A549 (cell line): ENCODE measurements around the gene KIZ. TPM values are rescaled to one million over a fixed set of nuclear protein-coding genes. Genes with fewer than 3 reads are reported as not detected.

Experiments
- ATAC-seq, 2 experiments: fragments of 200-7000 bp in 1 of 2; fragments of >200 bp in 1 of 2; cut with Nextera tagmentation in 1 of 2; cut with Tn5 transposase in 1 of 2; 3 replicates each; pipeline versions ENCODE4 v1.8.0 to v1.9.1; 2018 to 2020; ENCODE audit warnings: mild to moderate bottlenecking in 1 of 2, moderate library complexity in 1 of 2
- CTCF ChIA-PET: fragments of 300-600 bp; sonication (Branson Sonifier 250); formaldehyde crosslinking; extraction: SDS; loops from one replicate; lab custom pipeline; 2021; ENCODE audit warnings: antibody characterized with exemption, inconsistent platforms; lab: Yijun Ruan, JAX
- POLR2A ChIA-PET: fragments of 350-600 bp; formaldehyde crosslinking; extraction: SDS; loops from one replicate; lab custom pipeline; 2021; ENCODE audit warnings: antibody characterized with exemption, inconsistent platforms; lab: Yijun Ruan, JAX
- DNase-seq, 2 experiments: peaks; one replicate each; pipeline versions ENCODE4 v3.0.0 to v3.0.0-alpha.2; 2011 to 2016; ENCODE audit warnings: low read depth in 1 of 2, low spot score in 1 of 2
- FAIRE-seq: peaks from 2 replicates; lab custom pipeline; 2011; peaks lifted over from hg19 to GRCh38; lab: Jason Lieb, UNC
- H3K27ac ChIP-seq, 2 experiments: fragments of >200 bp; sonication (Bioruptor Twin); formaldehyde crosslinking; 3 replicates each; pipeline ENCODE4 v1.5.1; 2016 to 2017
- H3K4me1 ChIP-seq: fragments of >200 bp; sonication (Bioruptor Twin); formaldehyde crosslinking; 3 replicates; pipeline ENCODE4 v1.6.1; 2016
- H3K4me2 ChIP-seq: fragments of >200 bp; sonication (Bioruptor Twin); formaldehyde crosslinking; 3 replicates; pipeline ENCODE4 v1.6.1; 2016
- H3K4me3 ChIP-seq: fragments of >200 bp; sonication (Bioruptor Twin); formaldehyde crosslinking; 3 replicates; pipeline ENCODE4 v1.5.1; 2016
- H3K9me3 ChIP-seq: fragments of >200 bp; sonication (Bioruptor Twin); formaldehyde crosslinking; 3 replicates; pipeline ENCODE4 v1.6.1; 2016
- BHLHE40 ChIP-seq: IDR thresholded peaks from 2 replicates; pipeline ENCODE4 v1.6.1; 2012; ENCODE audit warnings: low read depth, low read length, inconsistent platforms
- CBX2 ChIP-seq: fragments of 200-600 bp; sonication (generic); IDR thresholded peaks from 2 replicates; pipeline ENCODE4 v1.6.1; 2016; ENCODE audit warnings: low read depth, mild to moderate bottlenecking, borderline replicate concordance
- CHD2 ChIP-seq: fragments of 150-350 bp; IDR thresholded peaks from 2 replicates; pipeline ENCODE4 v1.6.1; 2014; ENCODE audit warnings: low read length; ENCODE audit not compliant: partially characterized antibody
- EHMT2 ChIP-seq: fragments of 200-600 bp; sonication (generic); IDR thresholded peaks from 2 replicates; pipeline ENCODE4 v1.6.1; 2016; ENCODE audit warnings: antibody characterized with exemption, low read depth, mild to moderate bottlenecking, moderate library complexity
- ELK1 ChIP-seq: fragments of 150-350 bp; IDR thresholded peaks from 2 replicates; pipeline ENCODE4 v1.6.1; 2014; ENCODE audit warnings: low read depth, mild to moderate bottlenecking, low read length
- FOXS1 ChIP-seq: fragments of 250-450 bp; sonication (Bioruptor Pico); IDR thresholded peaks from 2 replicates; pipeline ENCODE4 v1.5.0; 2020; ENCODE audit warnings: mild to moderate bottlenecking, moderate library complexity
- HDAC2 ChIP-seq: fragments of 200-600 bp; sonication (generic); IDR thresholded peaks from 2 replicates; pipeline ENCODE4 v1.6.1; 2016
- HMGXB4 ChIP-seq: fragments of 250-450 bp; sonication (Bioruptor Pico); IDR thresholded peaks from 2 replicates; pipeline ENCODE4 v1.5.0; 2021; ENCODE audit warnings: mild to moderate bottlenecking, moderate library complexity, borderline replicate concordance
- HOXA7 ChIP-seq: fragments of 250-450 bp; sonication (Bioruptor Pico); IDR thresholded peaks from 2 replicates; pipeline ENCODE4 v1.5.0; 2020; ENCODE audit warnings: mild to moderate bottlenecking, moderate library complexity
- JUN ChIP-seq, 2 experiments: fragments of >200 bp; sonication (Bioruptor Twin); formaldehyde crosslinking; IDR thresholded peaks; 2 replicates in 1 of 2; 3 replicates in 1 of 2; pipeline ENCODE4 v1.6.1; 2016 to 2017
- NR3C1 ChIP-seq: fragments of >200 bp; sonication (Bioruptor Twin); formaldehyde crosslinking; IDR thresholded peaks from 3 replicates; pipeline ENCODE4 v1.6.1; 2017
- POLR2A ChIP-seq: IDR thresholded peaks from 2 replicates; pipeline ENCODE4 v1.6.1; 2012; ENCODE audit warnings: mild to moderate bottlenecking, low read length
- RAD21 ChIP-seq, 2 experiments: fragments of >200 bp in 1 of 2; sonication (Bioruptor Twin) in 1 of 2; formaldehyde crosslinking in 1 of 2; IDR thresholded peaks in 1 of 2; conservative IDR thresholded peaks in 1 of 2; 2 replicates in 1 of 2; 3 replicates in 1 of 2; pipeline ENCODE4 v1.6.1; 2012 to 2018; ENCODE audit warnings: inconsistent platforms in 1 of 2
- ZNF302 ChIP-seq: fragments of 250-450 bp; sonication (Bioruptor Pico); IDR thresholded peaks from 2 replicates; pipeline ENCODE4 v1.9.0; 2021; ENCODE audit warnings: inconsistent platforms, mild to moderate bottlenecking, moderate library complexity
- WGBS: methylation state at CpG from one replicate; pipeline ENCODE4 v1.1.6; 2017; ENCODE audit errors: missing lambda C conversion rate; 5-methylcytosine and 5-hydroxymethylcytosine counted together
- polyA plus RNA-seq, 4 experiments: library from polyadenylated mRNA; depleted of rRNA in 3 of 4; stranded (reverse); fragments of >200 nt; fragmentation: RNase III in 1 of 4; extraction: RNeasy Plus Mini Kit Qiagen cat#74134 plus additional on column Dnase treatment in 1 of 4; gene quantifications; 2 replicates in 3 of 4; 3 replicates in 1 of 4; pipeline ENCODE4 v1.2.3, GENCODE V29; 2011 to 2017
- TF ChIP-seq, protein P1 (sequence below): fragments of >200 bp; sonication (Bioruptor Twin); formaldehyde crosslinking; IDR thresholded peaks from 3 replicates; pipeline ENCODE4 v1.6.1; 2016
- TF ChIP-seq, protein P2 (sequence below): fragments of >200 bp; sonication (Bioruptor Twin); formaldehyde crosslinking; IDR thresholded peaks from 2 replicates; pipeline ENCODE4 v1.6.1; 2016
- TF ChIP-seq, protein P3 (sequence below): fragments of 450-650 bp; IDR thresholded peaks from 2 replicates; pipeline ENCODE4 v1.6.1; 2014; ENCODE audit warnings: antibody characterized with exemption

KIZ gene
- polyA plus RNA-seq, 2 of the 4 experiments (the other 2 are of a cell fraction) = 6.3 to 19.1 TPM

DNA sequence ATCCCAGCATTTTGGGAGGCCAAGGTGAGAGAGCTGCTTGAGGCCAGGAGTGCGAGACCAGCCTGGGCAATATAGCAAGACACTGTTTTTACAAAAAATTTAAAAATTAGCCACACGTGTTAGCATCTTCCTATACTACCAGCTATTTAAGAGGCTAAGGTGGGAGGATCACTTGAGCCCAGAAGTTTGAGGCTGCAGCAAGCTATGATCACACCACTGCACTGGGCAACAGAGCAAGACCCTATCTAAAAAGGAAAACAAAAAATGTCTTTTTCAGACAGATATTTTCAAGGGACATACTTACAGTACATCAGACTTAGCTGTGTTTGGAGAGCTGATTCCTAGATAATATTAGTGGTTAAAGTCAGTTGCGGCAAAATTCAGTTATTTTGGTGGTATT lies 104.3 kb downstream of the KIZ start:
- DNase-seq = no peak
- H3K27ac ChIP-seq = no peak overlapping the region
- ChIA-PET CTCF (interaction anchor here (1.0 to 3.5 kb wide), 5 partner anchors 12 to 392 kb away, joined by 3 to 29 read pairs (median 3); no protein-coding TSS in a partner anchor), POLR2A (no interaction called here)
- H3K4me1 ChIP-seq = peaks cover 4% of the 10 kb centered on the region; the same call in 1 of the 3 replicates
- WGBS = 87% methylated on average over 3 of the region's 3 CpGs
- TF ChIP-seq, protein P1, sequence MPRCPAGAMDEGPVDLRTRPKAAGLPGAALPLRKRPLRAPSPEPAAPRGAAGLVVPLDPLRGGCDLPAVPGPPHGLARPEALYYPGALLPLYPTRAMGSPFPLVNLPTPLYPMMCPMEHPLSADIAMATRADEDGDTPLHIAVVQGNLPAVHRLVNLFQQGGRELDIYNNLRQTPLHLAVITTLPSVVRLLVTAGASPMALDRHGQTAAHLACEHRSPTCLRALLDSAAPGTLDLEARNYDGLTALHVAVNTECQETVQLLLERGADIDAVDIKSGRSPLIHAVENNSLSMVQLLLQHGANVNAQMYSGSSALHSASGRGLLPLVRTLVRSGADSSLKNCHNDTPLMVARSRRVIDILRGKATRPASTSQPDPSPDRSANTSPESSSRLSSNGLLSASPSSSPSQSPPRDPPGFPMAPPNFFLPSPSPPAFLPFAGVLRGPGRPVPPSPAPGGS = no peak
- TF ChIP-seq RAD21 (conservative IDR thresholded peaks at IDR 0.05 in 1 of 2, IDR thresholded peaks at IDR 0.05 in 1 of 2) (no peak), EHMT2 (no peak), ELK1 (no peak), HMGXB4 (no peak)
- TF ChIP-seq, protein P2, sequence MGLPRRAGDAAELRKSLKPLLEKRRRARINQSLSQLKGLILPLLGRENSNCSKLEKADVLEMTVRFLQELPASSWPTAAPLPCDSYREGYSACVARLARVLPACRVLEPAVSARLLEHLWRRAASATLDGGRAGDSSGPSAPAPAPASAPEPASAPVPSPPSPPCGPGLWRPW = no peak
- no peak overlapping the region for H3K4me2 ChIP-seq
- no peak overlapping the region for H3K4me3 ChIP-seq
- no peak for ATAC-seq
- no peak for FAIRE-seq
- H3K9me3 ChIP-seq = no peaks in the 10 kb centered on the region

- WGBS = 75% methylated on average over 4 of the region's 4 CpGs
- ChIA-PET POLR2A (no interaction called here), CTCF (interaction anchor here (1.2 to 3.5 kb wide), 4 partner anchors 13 to 393 kb away, joined by 3 to 29 read pairs (median 4); no protein-coding TSS in a partner anchor)
- no peak for FAIRE-seq
- no peak overlapping the region for H3K4me2 ChIP-seq
- no peak for DNase-seq
- ATAC-seq = no peak
- peaks cover 7% of the 10 kb centered on the region; the same call in 2 of the 3 replicates for H3K4me1 ChIP-seq
- TF ChIP-seq, protein P2 = no peak
- TF ChIP-seq CBX2 (no peak), NR3C1 (no peak), HOXA7 (CRISPR knock-in tag) (no peak), ZNF302 (CRISPR knock-in tag) (no peak), JUN (IDR thresholded peaks at IDR 0.05) (no peak), HDAC2 (no peak), CHD2 (no peak), POLR2A (no peak), BHLHE40 (no peak), FOXS1 (CRISPR knock-in tag) (no peak)
- TF ChIP-seq, protein P3, sequence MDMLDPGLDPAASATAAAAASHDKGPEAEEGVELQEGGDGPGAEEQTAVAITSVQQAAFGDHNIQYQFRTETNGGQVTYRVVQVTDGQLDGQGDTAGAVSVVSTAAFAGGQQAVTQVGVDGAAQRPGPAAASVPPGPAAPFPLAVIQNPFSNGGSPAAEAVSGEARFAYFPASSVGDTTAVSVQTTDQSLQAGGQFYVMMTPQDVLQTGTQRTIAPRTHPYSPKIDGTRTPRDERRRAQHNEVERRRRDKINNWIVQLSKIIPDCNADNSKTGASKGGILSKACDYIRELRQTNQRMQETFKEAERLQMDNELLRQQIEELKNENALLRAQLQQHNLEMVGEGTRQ = no peak
- H3K27ac ChIP-seq = no peak overlapping the region
- no peaks in the 10 kb centered on the region for H3K9me3 ChIP-seq
- no peak overlapping the region for H3K4me3 ChIP-seq
Observed at GRCh38 chr20:21230686-21231085, 104.8 kb downstream of the KIZ start.
